NCI-H1694 (cell line): Measurements from ENCODE around the gene ABAT.

Experiments used
- DNase-seq: peaks from one replicate; lab custom pipeline; 2025; lab: John Stamatoyannopoulos, UW

ABAT gene

GRCh38 chr16:8717892-8718415 lies 43.5 kb downstream of the ABAT start:
- no peak for DNase-seq

- no peak for DNase-seq
Observed at GRCh38 chr16:8718851-8719680, 44.6 kb downstream of the ABAT start.

- DNase-seq = no peak
Observed at GRCh38 chr16:8720080-8720966, 45.9 kb downstream of the ABAT start.

- no peak for DNase-seq
Observed at GRCh38 chr16:8720967-8721308, 46.5 kb downstream of the ABAT start.

GRCh38 chr16:8721336-8722024 lies 47.1 kb downstream of the ABAT start:
- DNase-seq = no peak

- no peak for DNase-seq
Observed at GRCh38 chr16:8722025-8722348, 47.6 kb downstream of the ABAT start.

- no peak for DNase-seq
Observed at GRCh38 chr16:8725513-8726178, 51.2 kb downstream of the ABAT start.

GRCh38 chr16:8727131-8727806 lies 52.9 kb downstream of the ABAT start:
- DNase-seq = no peak

GRCh38 chr16:8727857-8728618 lies 53.6 kb downstream of the ABAT start:
- no peak for DNase-seq

GRCh38 chr16:8729779-8730334 lies 55.4 kb downstream of the ABAT start:
- no peak for DNase-seq

- peak; percentile 56 for DNase-seq
Observed at GRCh38 chr16:8730335-8730915, 56.0 kb downstream of the ABAT start.

GRCh38 chr16:8733849-8734540 lies 59.6 kb downstream of the ABAT start:
- no peak for DNase-seq

GRCh38 chr16:8735574-8735973 lies 61.2 kb downstream of the ABAT start:
- DNase-seq = no peak

GRCh38 chr16:8736123-8736668 lies 61.8 kb downstream of the ABAT start:
- no peak for DNase-seq

- DNase-seq = no peak
Observed at GRCh38 chr16:8739151-8739550, 64.7 kb downstream of the ABAT start.

GRCh38 chr16:8739989-8740704 lies 65.7 kb downstream of the ABAT start:
- DNase-seq = no peak

GRCh38 chr16:8740775-8741355 lies 66.4 kb downstream of the ABAT start:
- no peak for DNase-seq

GRCh38 chr16:8741636-8742035 lies 67.2 kb downstream of the ABAT start:
- no peak for DNase-seq
